Measurements from ENCODE around the gene ANP32E.

GRCh38 chr1:150213170-150214098 is 22.5 kb downstream of the ANP32E start:
- TF ChIP-seq, protein P1, sequence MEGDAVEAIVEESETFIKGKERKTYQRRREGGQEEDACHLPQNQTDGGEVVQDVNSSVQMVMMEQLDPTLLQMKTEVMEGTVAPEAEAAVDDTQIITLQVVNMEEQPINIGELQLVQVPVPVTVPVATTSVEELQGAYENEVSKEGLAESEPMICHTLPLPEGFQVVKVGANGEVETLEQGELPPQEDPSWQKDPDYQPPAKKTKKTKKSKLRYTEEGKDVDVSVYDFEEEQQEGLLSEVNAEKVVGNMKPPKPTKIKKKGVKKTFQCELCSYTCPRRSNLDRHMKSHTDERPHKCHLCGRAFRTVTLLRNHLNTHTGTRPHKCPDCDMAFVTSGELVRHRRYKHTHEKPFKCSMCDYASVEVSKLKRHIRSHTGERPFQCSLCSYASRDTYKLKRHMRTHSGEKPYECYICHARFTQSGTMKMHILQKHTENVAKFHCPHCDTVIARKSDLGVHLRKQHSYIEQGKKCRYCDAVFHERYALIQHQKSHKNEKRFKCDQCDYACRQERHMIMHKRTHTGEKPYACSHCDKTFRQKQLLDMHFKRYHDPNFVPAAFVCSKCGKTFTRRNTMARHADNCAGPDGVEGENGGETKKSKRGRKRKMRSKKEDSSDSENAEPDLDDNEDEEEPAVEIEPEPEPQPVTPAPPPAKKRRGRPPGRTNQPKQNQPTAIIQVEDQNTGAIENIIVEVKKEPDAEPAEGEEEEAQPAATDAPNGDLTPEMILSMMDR (IDR thresholded peaks at IDR 0.05; ENCODE audit: insufficient read depth, low read length, poor library complexity, severe bottlenecking) = no peak
- TF ChIP-seq EZH2phosphoT487 (conservative IDR thresholded peaks at IDR 0.05; ENCODE audit: low read length) = no peak
